ENCODE results near the gene POU2F3. TPM values are rescaled to one million over a fixed set of nuclear protein-coding genes. Genes with fewer than 3 reads are reported as not detected.

Gene POU2F3
- polyA plus RNA-seq, 1 experiment = not detected

- no peak overlapping the region for H3K27ac ChIP-seq (ENCODE audit: low read depth, low read length)
- H3K4me3 ChIP-seq (ENCODE audit: low read depth, low read length) = no peak overlapping the region
- CTCF ChIA-PET = interaction anchor here (0.9 to 1.7 kb wide), 5 partner anchors 11 to 75 kb away, joined by 3 to 5 read pairs (median 3); no protein-coding TSS in a partner anchor
- POLR2A ChIA-PET = interaction anchor here (0.8 to 1.0 kb wide), 2 partner anchors 8 to 1323 kb away, joined by 3 to 5 read pairs; no protein-coding TSS in a partner anchor
- DNase-seq (ENCODE audit: low read depth, low spot score) = no peak
- no peak for TF ChIP-seq CTCF (IDR thresholded peaks at IDR 0.05; ENCODE audit: low read depth, low read length)
- H3K9me3 ChIP-seq (ENCODE audit: control insufficient read depth, insufficient read depth, low read length) = no peaks in the 10 kb centered on the region
- H3K27me3 ChIP-seq (ENCODE audit: control insufficient read depth, insufficient read depth, low read length) = no peaks in the 10 kb centered on the region
Observed at GRCh38 chr11:120224972-120225909, 14.7 kb upstream of the POU2F3 start.

GRCh38 chr11:120226242-120226641 is 13.7 kb upstream of the POU2F3 start:
- H3K9me3 ChIP-seq (ENCODE audit: control insufficient read depth, insufficient read depth, low read length) = no peaks in the 10 kb centered on the region
- no peak for TF ChIP-seq CTCF (IDR thresholded peaks at IDR 0.05; ENCODE audit: low read depth, low read length)
- no peak for DNase-seq (ENCODE audit: low read depth, low spot score)
- CTCF ChIA-PET = interaction anchor here (0.9 to 2.2 kb wide), 6 partner anchors 10 to 78 kb away, joined by 3 to 5 read pairs (median 4); no protein-coding TSS in a partner anchor
- H3K27me3 ChIP-seq (ENCODE audit: control insufficient read depth, insufficient read depth, low read length) = no peaks in the 10 kb centered on the region
- no peak overlapping the region for H3K4me3 ChIP-seq (ENCODE audit: low read depth, low read length)
- POLR2A ChIA-PET = no interaction called here
- no peak overlapping the region for H3K27ac ChIP-seq (ENCODE audit: low read depth, low read length)

DNA sequence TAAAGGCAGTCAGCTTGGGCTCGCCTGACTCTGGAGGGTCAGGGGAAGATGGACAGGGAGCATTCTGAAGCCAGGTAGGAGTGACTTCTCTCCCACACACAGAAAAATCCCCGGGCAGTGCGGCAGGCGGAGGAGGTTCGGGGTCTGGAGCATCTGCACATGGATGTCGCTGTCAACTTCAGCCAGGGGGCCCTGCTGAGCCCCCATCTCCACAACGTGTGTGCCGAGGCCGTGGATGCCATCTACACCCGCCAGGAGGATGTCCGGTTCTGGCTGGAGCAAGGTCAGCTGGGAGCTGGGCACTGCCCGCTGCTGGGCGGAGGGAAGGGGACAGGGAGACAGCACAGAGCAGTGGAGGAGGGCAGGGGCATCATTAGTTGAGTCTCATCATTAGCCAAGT is 13.2 kb upstream of the POU2F3 start:
- DNase-seq (ENCODE audit: low read depth, low spot score) = no peak
- ChIA-PET CTCF (interaction anchor here (1.5 to 2.2 kb wide), 2 partner anchors 9 to 77 kb away, joined by 4 to 5 read pairs; no protein-coding TSS in a partner anchor), POLR2A (no interaction called here)
- H3K27me3 ChIP-seq (ENCODE audit: control insufficient read depth, insufficient read depth, low read length) = no peaks in the 10 kb centered on the region
- no peak overlapping the region for H3K4me3 ChIP-seq (ENCODE audit: low read depth, low read length)
- no peak for TF ChIP-seq CTCF (IDR thresholded peaks at IDR 0.05; ENCODE audit: low read depth, low read length)
- H3K9me3 ChIP-seq (ENCODE audit: control insufficient read depth, insufficient read depth, low read length) = no peaks in the 10 kb centered on the region
- no peak overlapping the region for H3K27ac ChIP-seq (ENCODE audit: low read depth, low read length)

DNA sequence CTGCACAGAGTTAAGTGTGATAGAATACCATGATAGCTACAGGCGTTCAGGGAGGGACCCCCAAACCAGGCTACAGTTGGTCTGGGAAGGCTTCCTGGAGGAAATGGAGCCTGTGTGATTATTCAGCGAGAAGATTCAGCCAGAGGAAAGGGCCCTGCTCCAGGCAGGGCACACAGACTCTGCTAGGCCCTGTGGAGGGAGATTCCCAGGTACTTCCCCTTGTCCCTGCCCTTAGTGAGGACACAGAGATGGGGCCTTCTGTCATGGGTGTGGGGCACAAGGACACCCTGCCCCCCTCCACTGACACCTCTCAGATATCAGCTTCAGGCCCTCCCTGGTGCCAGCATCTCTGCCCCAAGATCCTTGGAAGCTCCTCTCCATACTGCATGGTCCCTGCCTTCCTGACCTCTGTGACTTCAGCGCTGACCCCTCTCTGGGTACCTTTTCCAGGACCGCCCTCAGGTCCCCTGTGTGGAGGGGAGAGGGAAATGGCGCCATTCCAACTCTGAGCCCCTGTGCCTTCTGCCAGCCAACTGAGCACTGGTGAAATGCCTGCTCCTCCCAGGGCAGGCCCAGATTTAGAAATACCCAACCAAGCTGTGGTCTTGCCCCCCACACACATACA is 12.6 kb upstream of the POU2F3 start:
- H3K4me3 ChIP-seq (ENCODE audit: low read depth, low read length) = no peak overlapping the region
- no peaks in the 10 kb centered on the region for H3K9me3 ChIP-seq (ENCODE audit: control insufficient read depth, insufficient read depth, low read length)
- no peak for TF ChIP-seq CTCF (IDR thresholded peaks at IDR 0.05; ENCODE audit: low read depth, low read length)
- CTCF ChIA-PET = interaction anchor here (2.2 kb wide), 1 partner anchor 76 kb away, joined by 5 read pairs; no protein-coding TSS in a partner anchor
- DNase-seq (ENCODE audit: low read depth, low spot score) = no peak
- no peak overlapping the region for H3K27ac ChIP-seq (ENCODE audit: low read depth, low read length)
- H3K27me3 ChIP-seq (ENCODE audit: control insufficient read depth, insufficient read depth, low read length) = no peaks in the 10 kb centered on the region
- POLR2A ChIA-PET = interaction anchor here (0.5 kb wide), 1 partner anchor 139 kb away, joined by 3 read pairs; no protein-coding TSS in a partner anchor
